Fibroblast of skin of left biceps (primary cell): ENCODE measurements around the gene SCYGR3.
"Not testable (repeated sequence)": the region's sequence is repeated elsewhere in the genome, so short reads cannot be mapped to it uniquely, and the experiment has no call there.

Experiments used
- DNase-seq, 2 experiments: peaks; one replicate each; pipeline ENCODE4 v3.0.0-alpha.2; 2013; ENCODE audit warnings: low read depth in 2 of 2

Gene SCYGR3

DNA sequence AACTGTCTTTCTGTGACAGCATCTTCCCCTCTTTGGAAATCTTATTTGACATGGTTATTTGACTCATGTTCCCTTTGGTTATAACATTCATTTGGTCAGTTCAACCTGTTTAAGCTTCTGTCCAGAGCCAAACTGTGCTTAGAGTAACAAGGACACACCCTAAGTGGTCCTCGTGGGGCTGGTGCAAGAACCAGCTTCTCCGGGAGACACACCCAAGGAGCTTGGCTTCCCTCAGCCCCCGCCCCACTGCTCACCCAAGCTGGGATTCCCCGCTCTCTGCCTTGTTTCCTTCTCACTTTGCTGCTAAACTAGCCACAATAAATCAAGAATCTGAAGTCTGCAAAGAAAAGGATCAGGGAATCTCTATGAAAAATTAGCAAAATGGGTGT is 1.4 kb downstream of the SCYGR3 start:
- DNase-seq, result no peak

GRCh38 chr2:227612546-227613271 is 1.9 kb downstream of the SCYGR3 start:
- no peak for DNase-seq

DNA sequence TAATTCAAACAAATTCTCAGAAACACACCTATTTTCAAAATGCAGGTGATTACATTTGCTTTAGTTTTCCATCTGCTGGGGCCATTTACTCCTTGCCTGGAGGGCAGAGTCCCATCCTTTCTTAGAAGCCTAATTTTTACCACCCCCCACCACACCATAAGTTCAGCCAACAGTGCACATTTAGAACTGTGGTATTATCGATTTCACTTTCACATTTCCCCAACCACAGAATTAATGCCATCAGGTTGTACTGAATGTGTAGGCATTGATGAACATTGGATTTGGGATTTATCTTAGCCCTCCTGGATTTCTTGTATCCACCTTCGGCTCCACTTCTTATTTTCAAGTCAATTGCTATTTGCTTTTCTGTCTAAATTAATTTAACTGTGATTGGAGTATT is 4.5 kb downstream of the SCYGR3 start:
- no peak for DNase-seq

GRCh38 chr2:227608561-227609338 is 5.9 kb downstream of the SCYGR3 start:
- no peak for DNase-seq

- DNase-seq, result no peak
Measured at GRCh38 chr2:227607941-227608340, 6.7 kb downstream of the SCYGR3 start.

GRCh38 chr2:227606476-227606875 is 8.2 kb downstream of the SCYGR3 start:
- no peak for DNase-seq

GRCh38 chr2:227602358-227602757 is 12.3 kb downstream of the SCYGR3 start:
- no peak for DNase-seq

- DNase-seq, result not testable (repeated sequence)
Measured at GRCh38 chr2:227598835-227599503, 15.7 kb downstream of the SCYGR3 start, which contains the start of gene SCYGR2. Gene SCYGR2, plus strand, starts transcription at chr2:227598893. Its CDS starts 0 bp downstream, at chr2:227598893.

DNA sequence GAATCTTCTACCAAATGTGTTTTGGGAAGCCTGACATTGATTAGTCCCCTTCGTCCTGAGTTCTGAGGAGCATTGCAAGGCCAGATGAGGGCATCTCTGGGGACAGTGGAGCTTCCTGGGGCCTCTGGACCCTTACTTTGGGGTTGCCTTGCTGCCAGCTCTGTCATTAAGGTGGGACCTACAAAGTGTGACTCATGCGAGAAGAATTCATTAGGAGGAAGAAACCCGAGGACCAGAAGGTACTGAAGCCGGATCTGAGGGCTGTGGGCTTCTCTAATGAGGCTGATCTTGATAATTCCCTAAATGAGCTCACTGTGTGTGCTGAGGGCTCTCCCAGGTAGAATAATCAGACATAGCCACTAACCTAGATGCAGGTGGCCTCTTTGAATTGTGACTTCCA is 16.6 kb downstream of the SCYGR3 start:
- DNase-seq, result no peak

DNA sequence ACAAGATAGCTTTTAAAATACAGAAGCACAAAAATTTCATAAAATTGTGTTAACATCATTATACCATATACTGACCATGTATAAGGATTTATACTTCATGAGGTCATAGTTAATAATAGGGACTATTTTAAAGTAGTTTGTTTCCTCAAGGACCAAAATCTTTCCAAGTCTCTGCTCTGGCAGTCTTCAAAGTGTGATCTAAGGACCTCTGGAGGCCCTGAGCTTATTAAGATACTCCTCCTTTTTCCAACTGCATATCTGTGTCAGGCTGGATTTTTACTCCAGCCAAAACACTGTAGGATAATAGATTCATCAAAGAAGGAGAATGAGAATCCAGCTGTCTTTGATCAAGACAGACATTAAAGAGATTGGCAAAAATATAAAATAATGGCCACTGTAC is 17.6 kb downstream of the SCYGR3 start:
- DNase-seq, result no peak

GRCh38 chr2:227595797-227596196 is 18.8 kb downstream of the SCYGR3 start:
- no peak for DNase-seq

- no peak for DNase-seq
Measured at GRCh38 chr2:227592694-227593387, 21.8 kb downstream of the SCYGR3 start.

DNA sequence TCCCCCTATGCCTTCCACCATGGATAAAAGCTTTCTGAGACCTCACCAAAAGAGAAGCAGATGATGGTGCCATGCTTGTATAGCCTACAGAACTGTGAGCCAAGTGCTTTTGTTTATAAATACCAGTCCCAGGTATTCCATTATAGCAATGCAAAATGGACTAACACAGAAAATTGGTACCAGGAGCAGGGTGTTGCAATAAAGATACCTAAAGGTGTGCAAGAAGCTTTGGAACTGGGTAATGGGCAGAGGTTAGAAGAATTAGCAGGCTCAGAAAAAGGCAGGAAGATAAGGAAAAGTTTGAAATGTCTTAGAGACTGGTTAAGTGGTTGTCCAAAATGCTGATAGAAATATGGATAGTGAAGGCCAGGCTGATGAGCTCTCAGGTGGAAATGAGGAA is 32.3 kb downstream of the SCYGR3 start:
- no peak for DNase-seq

GRCh38 chr2:227579791-227580190 is 34.8 kb downstream of the SCYGR3 start:
- DNase-seq, result no peak

DNA sequence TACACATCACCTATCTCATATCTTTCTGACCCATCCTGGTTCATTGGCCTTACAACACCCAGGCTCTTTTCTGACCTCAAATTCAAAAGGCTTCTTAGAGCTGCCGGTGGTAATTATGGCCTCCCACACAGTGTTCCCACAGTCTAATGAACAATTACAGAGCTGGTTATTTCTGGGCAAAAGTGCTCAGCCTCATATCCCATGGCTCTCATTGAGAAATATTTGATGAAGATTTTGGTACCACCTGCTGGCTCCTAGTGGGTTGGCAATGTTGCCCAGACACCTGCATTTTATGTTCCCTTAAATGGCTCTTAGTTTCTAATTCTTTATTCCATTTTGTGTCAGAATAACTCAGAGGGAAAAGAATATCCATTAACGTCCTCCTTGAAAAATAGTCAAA is 36.0 kb downstream of the SCYGR3 start:
- DNase-seq, result no peak

- no peak for DNase-seq
Measured at GRCh38 chr2:227577555-227577954, 37.1 kb downstream of the SCYGR3 start.

GRCh38 chr2:227576812-227577211 is 37.8 kb downstream of the SCYGR3 start:
- DNase-seq, result no peak

GRCh38 chr2:227576110-227576509 is 38.5 kb downstream of the SCYGR3 start:
- no peak for DNase-seq

DNA sequence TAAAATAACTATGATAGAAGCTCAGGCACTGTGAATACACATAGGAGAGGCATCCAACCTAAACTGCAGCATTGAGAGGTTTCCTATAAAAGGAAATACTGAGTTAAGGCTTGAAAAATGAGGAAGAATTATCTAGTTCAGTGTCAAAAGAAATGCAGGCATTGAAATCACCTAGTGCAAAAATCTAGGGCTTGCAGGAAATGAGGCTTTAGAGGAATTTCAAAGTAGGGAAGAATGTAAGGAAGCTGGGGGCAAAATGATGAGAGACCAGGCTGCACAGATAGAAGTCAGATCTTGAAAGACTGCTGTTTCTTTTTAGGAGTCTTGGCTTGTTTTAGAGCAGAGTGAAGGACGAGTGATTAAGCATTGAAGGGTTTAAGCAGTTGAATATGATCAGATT is 44.0 kb downstream of the SCYGR3 start:
- DNase-seq, result no peak

DNA sequence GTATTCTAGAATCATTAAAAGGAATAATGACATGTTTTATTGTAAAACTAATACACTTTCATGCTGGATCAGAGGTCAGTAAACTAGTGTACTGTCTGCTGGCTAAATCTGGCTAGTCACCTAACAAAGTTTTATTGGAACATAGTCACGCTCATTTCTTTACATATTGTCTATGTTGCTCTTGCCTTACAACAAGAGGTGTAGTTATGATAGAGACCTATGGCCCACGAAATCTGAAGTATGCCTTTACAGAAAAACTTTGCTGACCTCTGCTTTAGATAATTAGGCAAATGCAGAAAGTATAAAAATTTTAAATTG is 45.8 kb downstream of the SCYGR3 start:
- no peak for DNase-seq

- DNase-seq, result no peak
Measured at GRCh38 chr2:227566012-227566411, 48.6 kb downstream of the SCYGR3 start.

DNA sequence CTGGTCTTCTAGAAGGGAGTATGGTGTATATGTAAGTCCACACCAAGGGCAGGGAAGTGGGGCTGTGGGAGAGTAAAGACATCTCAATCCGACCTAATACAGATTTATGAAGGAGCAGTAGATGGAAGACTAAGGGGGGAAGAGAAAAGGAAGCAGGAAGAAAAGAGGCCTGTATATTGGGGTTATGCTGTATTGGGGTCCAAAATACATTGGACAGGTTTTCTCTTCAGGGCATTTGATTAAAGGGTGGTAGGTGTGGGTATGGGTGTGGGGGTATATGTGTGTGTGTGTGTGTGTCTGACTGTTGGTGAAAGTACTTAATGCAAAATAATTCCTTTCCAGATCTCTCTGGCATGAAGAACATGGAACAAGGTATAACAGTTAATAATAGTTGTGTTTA is 49.6 kb downstream of the SCYGR3 start:
- no peak for DNase-seq
